Measurements from ENCODE around the gene CALB2. TPM values are rescaled to one million over a fixed set of nuclear protein-coding genes. Genes with fewer than 3 reads are reported as not detected.
A peak's percentile ranks its signal among the peaks of the same experiment; 100 is the strongest.

CALB2 gene
- total RNA-seq, 1 donor from 2014 or later, result 1.6 TPM

GRCh38 chr16:71379711-71380110, 21.2 kb downstream of the CALB2 start:
- intact Hi-C loops (cut with DNase I), result no loop called here
- H3K36me3 ChIP-seq, result no peaks in the 10 kb centered on the region
- no peaks in the 10 kb centered on the region for H3K27me3 ChIP-seq (ENCODE audit: low read depth)
- ATAC-seq (no peak), DNase-seq (no peak)
- no peak overlapping the region for H3K4me3 ChIP-seq
- H3K4me1 ChIP-seq, result no peaks in the 10 kb centered on the region
- no peak overlapping the region for H3K27ac ChIP-seq
- no peak for TF ChIP-seq CTCF (IDR thresholded peaks at IDR 0.05)
- H3K9me3 ChIP-seq, result no peaks in the 10 kb centered on the region

- intact Hi-C loops (cut with DNase I), result no loop called here
- H3K36me3 ChIP-seq, result no peaks in the 10 kb centered on the region
- H3K4me3 ChIP-seq, result no peak overlapping the region
- DNase-seq (no peak), ATAC-seq (no peak)
- H3K27me3 ChIP-seq (ENCODE audit: low read depth), result peaks cover 5% of the 10 kb centered on the region
- no peaks in the 10 kb centered on the region for H3K9me3 ChIP-seq
- no peak for TF ChIP-seq CTCF (IDR thresholded peaks at IDR 0.05)
- H3K27ac ChIP-seq, result no peak overlapping the region
- H3K4me1 ChIP-seq, result no peaks in the 10 kb centered on the region
Observed at GRCh38 chr16:71380831-71381230, 22.3 kb downstream of the CALB2 start.

DNA sequence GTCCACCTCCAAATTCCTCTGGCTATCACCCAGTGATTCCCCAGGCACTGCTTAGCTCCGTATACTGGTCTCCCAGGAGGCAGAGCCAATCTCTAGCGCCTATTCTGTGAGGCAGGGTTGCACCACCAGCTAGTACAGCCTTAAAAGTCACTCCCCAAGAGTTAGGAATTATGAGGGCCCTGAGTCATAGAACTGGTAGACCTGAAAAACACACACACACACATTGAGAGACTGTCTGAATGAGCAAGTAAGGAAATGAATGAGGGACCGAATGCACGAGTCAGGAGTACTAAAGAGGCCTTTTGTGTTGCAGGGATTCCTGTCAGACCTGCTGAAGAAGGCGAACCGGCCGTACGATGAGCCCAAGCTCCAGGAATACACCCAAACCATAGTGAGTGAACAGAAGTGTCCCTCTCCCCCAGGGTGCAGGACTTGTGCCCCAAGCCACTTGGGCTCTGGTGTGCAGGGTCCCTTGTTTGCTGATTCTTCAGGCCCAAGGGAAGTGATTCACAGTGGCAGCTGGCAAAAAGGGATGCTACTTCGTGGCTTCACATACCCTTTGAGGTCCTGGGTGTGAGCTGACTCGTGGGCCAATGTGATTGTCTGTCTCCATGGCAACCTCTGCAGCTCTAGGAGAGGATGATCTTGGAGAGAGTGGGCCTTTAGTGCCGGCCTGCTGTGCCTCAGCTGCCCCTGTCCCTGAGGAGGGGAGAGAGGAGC, 24.7 kb downstream of the CALB2 start:
- no peak for DNase-seq
- no peak overlapping the region for H3K4me3 ChIP-seq
- ATAC-seq, result peak in 1 of 2 donors; percentile 26
- H3K27me3 ChIP-seq (ENCODE audit: low read depth), result peaks cover 21% of the 10 kb centered on the region
- H3K36me3 ChIP-seq, result no peaks in the 10 kb centered on the region
- no peak for TF ChIP-seq CTCF (IDR thresholded peaks at IDR 0.05)
- H3K27ac ChIP-seq, result no peak overlapping the region
- no peaks in the 10 kb centered on the region for H3K4me1 ChIP-seq
- H3K9me3 ChIP-seq, result no peaks in the 10 kb centered on the region
- intact Hi-C loops (cut with DNase I), result no loop called here

- Histone ChIP-seq H3K4me3 (no peak overlapping the region), H3K36me3 (no peaks in the 10 kb centered on the region), H3K4me1 (no peaks in the 10 kb centered on the region), H3K9me3 (no peaks in the 10 kb centered on the region), H3K27ac (no peak overlapping the region), H3K27me3 (ENCODE audit: low read depth) (peaks cover 26% of the 10 kb centered on the region)
- TF ChIP-seq CTCF (IDR thresholded peaks at IDR 0.05), result no peak
- DNase-seq (no peak), ATAC-seq (no peak)
- intact Hi-C loops (cut with DNase I), result no loop called here
Observed at GRCh38 chr16:71384073-71384724, 25.7 kb downstream of the CALB2 start.

- Histone ChIP-seq H3K36me3 (no peaks in the 10 kb centered on the region), H3K9me3 (no peaks in the 10 kb centered on the region), H3K4me1 (no peaks in the 10 kb centered on the region), H3K4me3 (no peak overlapping the region), H3K27ac (no peak overlapping the region), H3K27me3 (ENCODE audit: low read depth) (peaks cover 26% of the 10 kb centered on the region)
- intact Hi-C loops (cut with DNase I), result no loop called here
- TF ChIP-seq CTCF (IDR thresholded peaks at IDR 0.05), result no peak
- ATAC-seq, result no peak
- DNase-seq, result no peak
Observed at GRCh38 chr16:71387045-71387871, 28.7 kb downstream of the CALB2 start.

Measured in lower lobe of right lung (tissue), 2 donors.